Keratinocyte (primary cell): ENCODE data around the gene MAPKBP1. TPM values are rescaled to one million over a fixed set of nuclear protein-coding genes. Genes with fewer than 3 reads are reported as not detected.

Source experiments
- DNase-seq: peaks from one replicate; pipeline ENCODE4 v3.0.0-alpha.2; 2011; ENCODE audit warnings: low read depth, missing footprints, low spot score
- FAIRE-seq: peaks from 2 replicates; lab custom pipeline; 2011; peaks lifted over from hg19 to GRCh38; lab: Jason Lieb, UNC
- H2AFZ ChIP-seq: 2 replicates; pipeline ENCODE4 v1.6.0; 2012; ENCODE audit warnings: low read length, control low read depth, inconsistent platforms; ENCODE audit not compliant: control insufficient read depth
- H3K27ac ChIP-seq: 2 replicates; pipeline ENCODE4 v1.5.1; 2011; ENCODE audit warnings: low read length; ENCODE audit not compliant: control insufficient read depth, insufficient read depth
- H3K27me3 ChIP-seq: 3 replicates; pipeline ENCODE4 v1.6.0; 2011; ENCODE audit warnings: low read length; ENCODE audit not compliant: control insufficient read depth, insufficient read depth; ENCODE audit errors: extremely low read depth
- H3K36me3 ChIP-seq, 2 experiments: 2 replicates in 1 of 2; 3 replicates in 1 of 2; pipeline ENCODE4 v1.5.1; 2011; ENCODE audit warnings: low read length in 2 of 2, mild to moderate bottlenecking in 1 of 2; ENCODE audit not compliant: control insufficient read depth in 2 of 2, insufficient read depth in 2 of 2; ENCODE audit errors: extremely low read depth in 1 of 2
- H3K4me1 ChIP-seq: 3 replicates; pipeline ENCODE4 v1.5.1; 2011; ENCODE audit warnings: low read length; ENCODE audit not compliant: control insufficient read depth, insufficient read depth; ENCODE audit errors: extremely low read depth
- H3K4me2 ChIP-seq: 3 replicates; pipeline ENCODE4 v1.6.0; 2011; ENCODE audit warnings: low read depth, low read length; ENCODE audit not compliant: control insufficient read depth, insufficient read depth; ENCODE audit errors: extremely low read depth
- H3K4me3 ChIP-seq, 3 experiments: fragments of 200-600 bp in 1 of 3; sonication (generic) in 1 of 3; 2 replicates in 2 of 3; 3 replicates in 1 of 3; pipeline ENCODE4 v1.5.1; 2011 to 2016; ENCODE audit warnings: low read length in 3 of 3, mild to moderate bottlenecking in 3 of 3, control low read depth in 2 of 3, inconsistent platforms in 1 of 3, low read depth in 1 of 3, mixed read lengths in 1 of 3, mixed run types in 1 of 3, moderate library complexity in 1 of 3; ENCODE audit not compliant: control insufficient read depth in 2 of 3, insufficient read depth in 2 of 3; ENCODE audit errors: extremely low read depth in 1 of 3
- H3K79me2 ChIP-seq: 2 replicates; pipeline ENCODE4 v1.6.0; 2012; ENCODE audit warnings: low read length; ENCODE audit not compliant: control insufficient read depth, insufficient read depth
- H3K9ac ChIP-seq: 3 replicates; pipeline ENCODE4 v1.6.0; 2011; ENCODE audit warnings: low read length; ENCODE audit not compliant: control insufficient read depth, insufficient read depth; ENCODE audit errors: extremely low read depth
- H3K9me1 ChIP-seq: 3 replicates; pipeline ENCODE4 v1.6.0; 2011; ENCODE audit warnings: low read length; ENCODE audit not compliant: control insufficient read depth, insufficient read depth; ENCODE audit errors: extremely low read depth
- H3K9me3 ChIP-seq: 2 replicates; pipeline ENCODE4 v1.5.1; 2012; ENCODE audit warnings: low read depth, low read length; ENCODE audit not compliant: control insufficient read depth
- H4K20me1 ChIP-seq: 3 replicates; pipeline ENCODE4 v1.6.0; 2011; ENCODE audit warnings: low read length; ENCODE audit not compliant: control insufficient read depth, insufficient read depth; ENCODE audit errors: extremely low read depth
- EZH2 ChIP-seq: IDR thresholded peaks from one replicate; pipeline ENCODE4 v1.6.1; 2012; ENCODE audit warnings: inconsistent platforms, mild to moderate bottlenecking, low read length, moderate library complexity
- dilution Hi-C: fragments of 300-500 bp; cut with MboI; formaldehyde crosslinking; loops from one replicate; pipeline ENCODE4 v1.7.0; 2020; ENCODE audit warnings: low sequenced_read_pairs; ENCODE audit not compliant: extremely low pct_ligation_motif_present
- polyA plus RNA-seq, 5 experiments: library from polyadenylated mRNA; depleted of rRNA in 3 of 5; stranded (reverse) in 3 of 5; stranded (forward) in 1 of 5; unstranded in 1 of 5; fragments of >200 nt; gene quantifications; 1 replicate in 1 of 5; 2 replicates in 3 of 5; 3 replicates in 1 of 5; pipeline versions ENCODE4 v1.2.1 to v1.2.3, GENCODE V29; 2011 to 2012; ENCODE audit warnings: missing spikeins in 2 of 5, low read depth in 1 of 5, low replicate concordance in 1 of 5
- TF ChIP-seq, protein P1 (sequence below), 3 experiments: IDR thresholded peaks in 1 of 3; conservative IDR thresholded peaks in 1 of 3; optimal IDR thresholded peaks in 1 of 3; 2 replicates in 2 of 3; 3 replicates in 1 of 3; pipeline versions ENCODE3 to v1.5.1; 2011; ENCODE audit warnings: low read length in 3 of 3, mild to moderate bottlenecking in 3 of 3, moderate library complexity in 2 of 3, control low read depth in 1 of 3, inconsistent platforms in 1 of 3; ENCODE audit not compliant: insufficient read depth in 2 of 3; ENCODE audit errors: extremely low read depth in 1 of 3

MAPKBP1 gene
- polyA plus RNA-seq, 1 donor (not counting 4 experiments of a cell fraction or from before 2014, with no cell fraction given) = 18.3 TPM

DNA sequence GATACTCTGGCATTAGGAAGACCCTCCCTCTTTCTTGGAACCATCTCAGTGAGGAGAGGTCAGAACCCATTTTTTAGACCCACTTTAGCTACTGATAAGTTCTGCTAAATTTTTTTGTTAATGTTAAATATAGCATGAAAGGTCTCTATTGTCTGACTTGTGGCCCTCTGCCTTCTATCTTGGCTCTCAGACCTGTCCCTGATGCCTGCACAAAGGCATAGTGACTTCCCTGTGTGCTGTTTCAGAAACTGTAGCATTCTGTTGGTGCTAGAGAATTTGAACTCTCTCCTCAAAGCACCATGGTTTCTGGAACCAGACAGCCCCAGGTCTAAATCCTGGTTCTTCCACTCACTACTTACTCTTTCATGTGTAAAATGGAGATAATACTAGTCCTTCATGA is 15.4 kb downstream of the MAPKBP1 start:
- H3K27me3 ChIP-seq = no peaks in the 10 kb centered on the region
- no peaks in the 10 kb centered on the region for H3K9me3 ChIP-seq
- FAIRE-seq = no peak
- dilution Hi-C loops = no loop called here
- H3K9me1 ChIP-seq = no peaks in the 10 kb centered on the region
- H2AFZ ChIP-seq = no peak overlapping the region
- H3K4me3 ChIP-seq = no peak overlapping the region
- peak overlapping the region; percentile 59 for H3K27ac ChIP-seq
- H3K4me2 ChIP-seq = peak overlapping the region; percentile 40
- no peaks in the 10 kb centered on the region for H4K20me1 ChIP-seq
- H3K9ac ChIP-seq = no peak overlapping the region
- H3K79me2 ChIP-seq = peaks cover 87% of the 10 kb centered on the region
- H3K4me1 ChIP-seq = peaks cover 70% of the 10 kb centered on the region
- no peak for DNase-seq
- peaks cover 8 to 10% of the 10 kb centered on the region in 2 experiments for H3K36me3 ChIP-seq
- no peak for TF ChIP-seq EZH2
- TF ChIP-seq, protein P1, sequence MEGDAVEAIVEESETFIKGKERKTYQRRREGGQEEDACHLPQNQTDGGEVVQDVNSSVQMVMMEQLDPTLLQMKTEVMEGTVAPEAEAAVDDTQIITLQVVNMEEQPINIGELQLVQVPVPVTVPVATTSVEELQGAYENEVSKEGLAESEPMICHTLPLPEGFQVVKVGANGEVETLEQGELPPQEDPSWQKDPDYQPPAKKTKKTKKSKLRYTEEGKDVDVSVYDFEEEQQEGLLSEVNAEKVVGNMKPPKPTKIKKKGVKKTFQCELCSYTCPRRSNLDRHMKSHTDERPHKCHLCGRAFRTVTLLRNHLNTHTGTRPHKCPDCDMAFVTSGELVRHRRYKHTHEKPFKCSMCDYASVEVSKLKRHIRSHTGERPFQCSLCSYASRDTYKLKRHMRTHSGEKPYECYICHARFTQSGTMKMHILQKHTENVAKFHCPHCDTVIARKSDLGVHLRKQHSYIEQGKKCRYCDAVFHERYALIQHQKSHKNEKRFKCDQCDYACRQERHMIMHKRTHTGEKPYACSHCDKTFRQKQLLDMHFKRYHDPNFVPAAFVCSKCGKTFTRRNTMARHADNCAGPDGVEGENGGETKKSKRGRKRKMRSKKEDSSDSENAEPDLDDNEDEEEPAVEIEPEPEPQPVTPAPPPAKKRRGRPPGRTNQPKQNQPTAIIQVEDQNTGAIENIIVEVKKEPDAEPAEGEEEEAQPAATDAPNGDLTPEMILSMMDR (optimal IDR thresholded peaks at IDR 0.05 in 1 of 3, IDR thresholded peaks at IDR 0.05 in 1 of 3, conservative IDR thresholded peaks at IDR 0.05 in 1 of 3; ENCODE audit: extremely low read depth in 1 of 3, insufficient read depth in 2 of 3, low read length in 3 of 3) = no peak

DNA sequence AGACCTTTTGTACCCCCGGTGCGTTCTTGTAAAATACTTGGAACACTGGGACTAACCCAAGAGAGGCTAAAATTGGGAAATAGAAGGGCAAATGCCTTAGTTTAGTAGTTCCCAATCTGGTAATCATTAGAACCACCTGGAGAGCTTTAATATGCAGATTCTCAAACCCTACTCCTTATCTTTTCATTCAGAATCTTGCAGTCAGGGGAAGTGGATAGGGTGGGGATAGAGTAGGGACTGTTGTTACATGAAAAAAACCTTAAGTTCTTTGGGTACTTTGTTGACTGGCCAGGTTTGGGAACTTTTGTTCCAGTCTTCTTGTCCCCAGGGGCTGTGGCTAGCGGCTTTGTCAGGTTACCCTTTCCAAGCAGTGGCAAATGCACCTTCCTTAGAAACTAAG is 15.9 kb downstream of the MAPKBP1 start:
- H3K9me3 ChIP-seq = no peaks in the 10 kb centered on the region
- H4K20me1 ChIP-seq = no peaks in the 10 kb centered on the region
- peaks cover 71% of the 10 kb centered on the region for H3K4me1 ChIP-seq
- FAIRE-seq = no peak
- no peaks in the 10 kb centered on the region for H3K27me3 ChIP-seq
- dilution Hi-C loops = no loop called here
- H3K27ac ChIP-seq = peak overlapping the region; percentile 59
- no peak overlapping the region for H3K4me3 ChIP-seq
- H3K79me2 ChIP-seq = peaks cover 86% of the 10 kb centered on the region
- DNase-seq = no peak
- H3K4me2 ChIP-seq = peak overlapping the region; percentile 40
- H2AFZ ChIP-seq = no peak overlapping the region
- peaks cover 8 to 10% of the 10 kb centered on the region in 2 experiments for H3K36me3 ChIP-seq
- H3K9me1 ChIP-seq = no peaks in the 10 kb centered on the region
- peak overlapping the region; percentile 23 for H3K9ac ChIP-seq
- no peak for TF ChIP-seq EZH2
- TF ChIP-seq, protein P1 (optimal IDR thresholded peaks at IDR 0.05 in 1 of 3, IDR thresholded peaks at IDR 0.05 in 1 of 3, conservative IDR thresholded peaks at IDR 0.05 in 1 of 3; ENCODE audit: extremely low read depth in 1 of 3, insufficient read depth in 2 of 3, low read length in 3 of 3) = no peak
